ENCODE measurements around the gene YAP1.

GRCh38 chr11:102143867-102144266, 33.6 kb downstream of the YAP1 start:
- no peak for TF ChIP-seq EZH2 (IDR thresholded peaks at IDR 0.05)
- TF ChIP-seq POLR2AphosphoS5 (IDR thresholded peaks at IDR 0.05; ENCODE audit: borderline replicate concordance, low read depth, low read length) = no peak
- no peak for TF ChIP-seq FOXP2 (optimal IDR thresholded peaks at IDR 0.05; ENCODE audit: control extremely low read depth, extremely low read length, insufficient read depth)
